H1 (cell line): ENCODE results near the gene WIPF3. TPM values are rescaled to one million over a fixed set of nuclear protein-coding genes. Genes with fewer than 3 reads are reported as not detected.

ENCODE experiments used
- BRCA1 ChIP-seq: IDR thresholded peaks from 2 replicates; pipeline ENCODE4 v1.6.1; 2012; ENCODE audit warnings: low read depth, low read length, improper control_type of control experiment
- CHD7 ChIP-seq: fragments of 300-600 bp; sonication (generic); IDR thresholded peaks from 2 replicates; pipeline ENCODE4 v1.7.1; 2012; ENCODE audit warnings: low read length, moderate library complexity, mild to moderate bottlenecking, inconsistent platforms; ENCODE audit not compliant: insufficient replicate concordance
- KDM5A ChIP-seq: fragments of 200-600 bp; IDR thresholded peaks from 2 replicates; pipeline ENCODE4 v1.7.1; 2012; ENCODE audit warnings: mild to moderate bottlenecking, low read length, inconsistent platforms, mixed read lengths
- NANOG ChIP-seq: IDR thresholded peaks from 2 replicates; pipeline ENCODE4 v1.6.1; 2011; ENCODE audit warnings: low read length, low read depth, mild to moderate bottlenecking, inconsistent platforms; ENCODE audit not compliant: insufficient read depth, poor library complexity, severe bottlenecking
- PHF8 ChIP-seq: fragments of 200-600 bp; sonication (generic); conservative IDR thresholded peaks from 2 replicates; pipeline ENCODE4 v1.7.1; 2012; ENCODE audit warnings: low read depth, mild to moderate bottlenecking, inconsistent platforms, low read length, moderate library complexity
- RAD21 ChIP-seq, 2 experiments: IDR thresholded peaks in 1 of 2; conservative IDR thresholded peaks in 1 of 2; 2 replicates each; pipeline ENCODE4 v1.6.1; 2011; ENCODE audit warnings: low read depth in 2 of 2, low read length in 2 of 2, improper control_type of control experiment in 1 of 2, inconsistent platforms in 1 of 2, mild to moderate bottlenecking in 1 of 2, moderate library complexity in 1 of 2
- RNF2 ChIP-seq: fragments of 200-900, 300-1000 bp; sonication (generic); IDR thresholded peaks from 2 replicates; pipeline ENCODE4 v1.7.1; 2016; ENCODE audit warnings: borderline replicate concordance, low read depth, mild to moderate bottlenecking, antibody characterized with exemption, low read length; ENCODE audit not compliant: poor library complexity, severe bottlenecking; ENCODE audit errors: missing control alignments
- SP2 ChIP-seq: IDR thresholded peaks from 2 replicates; pipeline ENCODE4 v1.6.1; 2012; ENCODE audit warnings: mild to moderate bottlenecking, low read length, inconsistent platforms
- TAF7 ChIP-seq: optimal IDR thresholded peaks from 2 replicates; pipeline ENCODE3; 2011; ENCODE audit warnings: low read depth, mild to moderate bottlenecking, inconsistent platforms, low read length, moderate library complexity, borderline replicate concordance
- polyA plus RNA-seq, 7 experiments: library from polyadenylated mRNA; depleted of rRNA in 3 of 7; stranded (reverse) in 5 of 7; unstranded in 2 of 7; fragments of >200 nt in 5 of 7; fragments of 200-250 nt in 2 of 7; gene quantifications; 1 replicate in 5 of 7; 2 replicates in 1 of 7; 4 replicates in 1 of 7; pipeline versions ENCODE4 v1.2.1 to v1.2.3, GENCODE V29; 2011 to 2013; ENCODE audit warnings: missing spikeins in 2 of 7, mixed read lengths in 2 of 7
- total RNA-seq: library from RNA; stranded (reverse); fragmentation: NEBNext Ultra II Directional; extraction: Animal tissue kit (Norgen Biotek cat#: 25700); gene quantifications from 2 replicates; pipeline ENCODE4 v1.2.1, GENCODE V29; 2021

Gene WIPF3
- total and polyA plus RNA-seq, 2 of the 8 experiments (the other 6 are each of a cell fraction or from before 2014, with no cell fraction given), result 5.0 to 12.1 TPM

- TF ChIP-seq CHD7 (no peak), PHF8 (no peak), NANOG (no peak), TAF7 (no peak), SP2 (no peak), RNF2 (no peak), RAD21 (IDR thresholded peaks at IDR 0.05 in 1 of 2, conservative IDR thresholded peaks at IDR 0.05 in 1 of 2; ENCODE audit: low read depth in 2 of 2, low read length in 2 of 2) (no peak), BRCA1 (no peak), KDM5A (no peak)
Measured at GRCh38 chr7:29866490-29866930, 60.2 kb downstream of the WIPF3 start (continued).
